Measurements from ENCODE around the gene UBR4. TPM values are rescaled to one million over a fixed set of nuclear protein-coding genes. Genes with fewer than 3 reads are reported as not detected.

UBR4 gene
- total RNA-seq, 4 donors from 2014 or later, result 193 to 292 (median 229) TPM

GRCh38 chr1:19036041-19036812 is 173.8 kb downstream of the UBR4 start:
- Histone ChIP-seq H3K4me3 (no peak overlapping the region), H3K27ac (no peak overlapping the region), H3K36me3 (no peaks in the 10 kb centered on the region), H3K27me3 (no peaks in the 10 kb centered on the region), H3K9me3 (no peaks in the 10 kb centered on the region), H3K4me1 (no peaks in the 10 kb centered on the region)
- DNase-seq, result peak in 1 of 3 donors; percentile 22
- TF ChIP-seq, protein P1, sequence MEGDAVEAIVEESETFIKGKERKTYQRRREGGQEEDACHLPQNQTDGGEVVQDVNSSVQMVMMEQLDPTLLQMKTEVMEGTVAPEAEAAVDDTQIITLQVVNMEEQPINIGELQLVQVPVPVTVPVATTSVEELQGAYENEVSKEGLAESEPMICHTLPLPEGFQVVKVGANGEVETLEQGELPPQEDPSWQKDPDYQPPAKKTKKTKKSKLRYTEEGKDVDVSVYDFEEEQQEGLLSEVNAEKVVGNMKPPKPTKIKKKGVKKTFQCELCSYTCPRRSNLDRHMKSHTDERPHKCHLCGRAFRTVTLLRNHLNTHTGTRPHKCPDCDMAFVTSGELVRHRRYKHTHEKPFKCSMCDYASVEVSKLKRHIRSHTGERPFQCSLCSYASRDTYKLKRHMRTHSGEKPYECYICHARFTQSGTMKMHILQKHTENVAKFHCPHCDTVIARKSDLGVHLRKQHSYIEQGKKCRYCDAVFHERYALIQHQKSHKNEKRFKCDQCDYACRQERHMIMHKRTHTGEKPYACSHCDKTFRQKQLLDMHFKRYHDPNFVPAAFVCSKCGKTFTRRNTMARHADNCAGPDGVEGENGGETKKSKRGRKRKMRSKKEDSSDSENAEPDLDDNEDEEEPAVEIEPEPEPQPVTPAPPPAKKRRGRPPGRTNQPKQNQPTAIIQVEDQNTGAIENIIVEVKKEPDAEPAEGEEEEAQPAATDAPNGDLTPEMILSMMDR (IDR thresholded peaks at IDR 0.05), result no peak
- TF ChIP-seq POLR2A (IDR thresholded peaks at IDR 0.05), result no peak

DNA sequence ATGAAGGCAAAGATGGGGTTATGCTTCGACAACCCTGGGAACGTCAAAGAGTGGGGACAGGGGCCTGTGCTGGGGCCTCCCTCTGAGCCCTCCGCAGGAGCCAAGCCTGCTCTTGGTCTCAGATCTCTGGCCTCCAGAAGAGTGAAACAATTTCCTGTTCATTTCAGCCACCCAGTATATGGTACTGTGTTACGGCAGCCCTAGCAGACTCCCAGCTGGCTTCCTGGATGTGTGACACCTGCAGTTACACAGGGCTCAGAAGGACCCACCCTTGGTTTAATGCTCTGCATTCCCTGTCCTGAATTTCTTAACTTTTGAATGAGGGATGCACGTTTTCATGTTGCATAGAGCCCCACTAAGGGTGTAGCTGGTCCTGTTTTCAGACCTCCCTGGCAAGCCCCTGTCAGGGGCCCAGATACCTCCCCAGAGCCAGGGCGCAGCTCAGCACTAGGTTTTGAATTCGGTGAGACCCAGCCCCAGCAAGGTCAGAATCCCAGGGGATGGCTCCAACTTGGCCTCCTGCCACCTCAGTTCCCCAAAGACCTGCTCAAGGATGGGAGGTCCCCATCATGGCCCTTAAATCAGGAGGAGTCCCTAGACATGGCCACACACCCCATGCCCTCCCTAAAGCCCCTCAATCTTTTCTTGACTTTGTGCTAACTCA is 174.6 kb downstream of the UBR4 start:
- no peaks in the 10 kb centered on the region for H3K9me3 ChIP-seq
- no peak overlapping the region for H3K4me3 ChIP-seq
- peak in 1 of 3 donors; percentile 27 for DNase-seq
- no peak for TF ChIP-seq POLR2A (IDR thresholded peaks at IDR 0.05)
- no peaks in the 10 kb centered on the region for H3K4me1 ChIP-seq
- H3K36me3 ChIP-seq, result no peaks in the 10 kb centered on the region
- no peak overlapping the region for H3K27ac ChIP-seq
- no peaks in the 10 kb centered on the region for H3K27me3 ChIP-seq

DNA sequence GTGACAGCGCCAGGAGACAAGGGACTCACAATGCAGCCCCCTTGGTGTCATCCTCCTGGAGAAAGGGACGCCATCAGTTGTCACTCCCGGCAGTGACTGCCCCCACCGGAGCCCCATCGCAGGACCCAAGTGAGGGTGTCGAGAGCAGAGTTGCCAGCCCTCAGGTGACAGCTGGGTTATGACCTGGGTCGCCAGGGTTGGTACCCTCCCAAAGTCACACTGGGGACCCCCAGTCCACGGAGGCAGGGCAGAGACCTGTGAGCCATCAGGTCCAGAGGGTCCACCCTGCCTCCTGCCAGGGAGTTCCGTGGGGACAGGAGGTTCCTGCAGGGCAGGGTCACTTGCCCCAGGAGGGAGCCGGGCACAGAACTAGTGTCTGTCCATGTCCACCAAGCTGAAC is 175.3 kb downstream of the UBR4 start:
- TF ChIP-seq, protein P1 (IDR thresholded peaks at IDR 0.05), result no peak
- TF ChIP-seq POLR2A (IDR thresholded peaks at IDR 0.05), result no peak
- no peak overlapping the region for H3K27ac ChIP-seq
- no peaks in the 10 kb centered on the region for H3K27me3 ChIP-seq
- H3K36me3 ChIP-seq, result no peaks in the 10 kb centered on the region
- DNase-seq, result no peak
- no peaks in the 10 kb centered on the region for H3K9me3 ChIP-seq
- H3K4me3 ChIP-seq, result no peak overlapping the region
- no peaks in the 10 kb centered on the region for H3K4me1 ChIP-seq

- Histone ChIP-seq H3K27me3 (no peaks in the 10 kb centered on the region), H3K9me3 (no peaks in the 10 kb centered on the region), H3K4me3 (no peak overlapping the region), H3K36me3 (no peaks in the 10 kb centered on the region), H3K4me1 (no peaks in the 10 kb centered on the region), H3K27ac (no peak overlapping the region)
- TF ChIP-seq, protein P1 (IDR thresholded peaks at IDR 0.05), result no peak
- TF ChIP-seq POLR2A (IDR thresholded peaks at IDR 0.05), result no peak
- peak in 1 of 3 donors; percentile 32 for DNase-seq
These were observed 176.0 kb downstream of the UBR4 start for GRCh38 chr1:19033926-19034680.

- Histone ChIP-seq H3K36me3 (no peaks in the 10 kb centered on the region), H3K27ac (no peak overlapping the region), H3K27me3 (no peaks in the 10 kb centered on the region), H3K4me3 (no peak overlapping the region), H3K4me1 (no peaks in the 10 kb centered on the region), H3K9me3 (no peaks in the 10 kb centered on the region)
- peak in 1 of 3 donors; percentile 21 for DNase-seq
- TF ChIP-seq, protein P1 (IDR thresholded peaks at IDR 0.05), result no peak
- TF ChIP-seq POLR2A (IDR thresholded peaks at IDR 0.05), result no peak
These were observed 176.6 kb downstream of the UBR4 start for GRCh38 chr1:19033515-19033839.

Measured in Peyer's patch (tissue), 4 donors.